Left ventricle myocardium inferior (tissue), 1 donor: ENCODE measurements around the gene PDX1. TPM values are rescaled to one million over a fixed set of nuclear protein-coding genes. Genes with fewer than 3 reads are reported as not detected.

ENCODE experiments used
- DNase-seq: peaks from one replicate; pipeline ENCODE4 v3.0.0-alpha.2; 2020
- H3K27ac ChIP-seq: fragments of 200-600 bp; replicated peaks from 2 replicates; pipeline ENCODE4 v1.8.0; 2021
- H3K27me3 ChIP-seq: fragments of 200-600 bp; 2 replicates; pipeline ENCODE4 v1.8.0; 2021; ENCODE audit warnings: low read depth
- H3K36me3 ChIP-seq: fragments of 200-600 bp; 2 replicates; pipeline ENCODE4 v1.8.0; 2021
- H3K4me1 ChIP-seq: fragments of 200-600 bp; 2 replicates; pipeline ENCODE4 v1.8.0; 2021
- H3K4me3 ChIP-seq: fragments of 200-600 bp; 2 replicates; pipeline ENCODE4 v1.8.0; 2021; ENCODE audit warnings: mild to moderate bottlenecking, moderate library complexity
- H3K9me3 ChIP-seq: fragments of 200-600 bp; replicated peaks from 2 replicates; pipeline ENCODE4 v1.8.0; 2021
- intact Hi-C: fragments of 100-400 bp; cut with micrococcal nuclease; formaldehyde crosslinking; loops from one replicate; pipeline ENCODE4 v1.11.0; 2022
- total RNA-seq: library from RNA; stranded (reverse); fragmentation: NEBNext Ultra II Directional; extraction: Animal tissue kit (Norgen Biotek cat#: 25700); gene quantifications from one replicate; pipeline ENCODE4 v1.2.1, GENCODE V29; 2021
- TF ChIP-seq, protein P1 (sequence below): fragments of 200-600 bp; IDR thresholded peaks from 2 replicates; pipeline ENCODE4 v1.8.0; 2021; ENCODE audit warnings: antibody characterized with exemption, mild to moderate bottlenecking, borderline replicate concordance
- donor health status: DM: no; HTN: yes; CAD: no; lungs with severe emphysema.

PDX1 gene
- total RNA-seq, 1 donor from 2014 or later, result not detected

DNA sequence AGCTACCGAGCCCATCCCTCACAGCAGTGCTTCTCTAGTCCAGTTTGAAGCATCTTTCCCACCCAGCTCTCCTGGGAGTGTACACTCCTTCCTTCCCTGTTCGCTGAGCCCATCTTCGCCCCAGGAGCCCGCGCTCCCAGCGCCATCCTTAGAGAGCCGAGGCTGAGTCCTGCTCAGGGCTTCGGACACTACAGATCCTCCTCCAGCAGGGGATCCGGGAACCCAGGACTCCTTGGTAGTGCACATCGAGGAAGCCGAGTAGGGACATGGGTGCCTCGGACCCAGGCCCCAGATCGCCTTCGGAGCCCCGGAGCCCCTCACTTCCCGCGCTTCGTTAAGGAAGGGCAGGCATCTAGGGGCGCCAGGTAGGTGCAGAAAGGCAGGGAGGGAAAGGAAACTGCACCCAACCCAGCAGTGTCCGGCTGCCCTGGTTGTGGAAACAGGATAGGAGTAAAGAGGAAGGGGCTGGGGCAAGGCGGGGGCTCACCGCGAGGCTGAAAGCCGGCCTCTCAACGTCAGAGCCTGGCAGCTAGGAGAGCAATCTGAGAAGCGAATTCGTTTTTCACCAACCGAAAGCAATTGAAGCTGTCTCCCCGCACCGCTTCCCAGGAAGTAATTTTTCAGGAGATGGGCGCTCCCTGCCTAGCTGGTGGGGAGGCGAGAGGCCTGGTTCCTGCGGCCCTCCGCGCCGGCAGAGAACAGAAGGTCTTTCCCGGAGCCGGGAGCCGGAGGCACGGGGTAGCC lies 1.0 kb downstream of the PDX1 start:
- DNase-seq, result no peak
- H3K4me3 ChIP-seq, result peak overlapping the region; percentile 58
- no peak overlapping the region for H3K27ac ChIP-seq
- intact Hi-C loops, result no loop called here
- no peaks in the 10 kb centered on the region for H3K36me3 ChIP-seq
- H3K9me3 ChIP-seq, result no peaks in the 10 kb centered on the region
- peaks cover 100% of the 10 kb centered on the region for H3K27me3 ChIP-seq
- TF ChIP-seq, protein P1, sequence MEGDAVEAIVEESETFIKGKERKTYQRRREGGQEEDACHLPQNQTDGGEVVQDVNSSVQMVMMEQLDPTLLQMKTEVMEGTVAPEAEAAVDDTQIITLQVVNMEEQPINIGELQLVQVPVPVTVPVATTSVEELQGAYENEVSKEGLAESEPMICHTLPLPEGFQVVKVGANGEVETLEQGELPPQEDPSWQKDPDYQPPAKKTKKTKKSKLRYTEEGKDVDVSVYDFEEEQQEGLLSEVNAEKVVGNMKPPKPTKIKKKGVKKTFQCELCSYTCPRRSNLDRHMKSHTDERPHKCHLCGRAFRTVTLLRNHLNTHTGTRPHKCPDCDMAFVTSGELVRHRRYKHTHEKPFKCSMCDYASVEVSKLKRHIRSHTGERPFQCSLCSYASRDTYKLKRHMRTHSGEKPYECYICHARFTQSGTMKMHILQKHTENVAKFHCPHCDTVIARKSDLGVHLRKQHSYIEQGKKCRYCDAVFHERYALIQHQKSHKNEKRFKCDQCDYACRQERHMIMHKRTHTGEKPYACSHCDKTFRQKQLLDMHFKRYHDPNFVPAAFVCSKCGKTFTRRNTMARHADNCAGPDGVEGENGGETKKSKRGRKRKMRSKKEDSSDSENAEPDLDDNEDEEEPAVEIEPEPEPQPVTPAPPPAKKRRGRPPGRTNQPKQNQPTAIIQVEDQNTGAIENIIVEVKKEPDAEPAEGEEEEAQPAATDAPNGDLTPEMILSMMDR, result no peak
- peaks cover 46% of the 10 kb centered on the region for H3K4me1 ChIP-seq

GRCh38 chr13:27921421-27921960 lies 1.7 kb downstream of the PDX1 start:
- TF ChIP-seq, protein P1, result no peak
- peaks cover 46% of the 10 kb centered on the region for H3K4me1 ChIP-seq
- H3K9me3 ChIP-seq, result no peaks in the 10 kb centered on the region
- intact Hi-C loops, result no loop called here
- H3K36me3 ChIP-seq, result no peaks in the 10 kb centered on the region
- H3K4me3 ChIP-seq, result peak overlapping the region; percentile 58
- H3K27me3 ChIP-seq, result peaks cover 100% of the 10 kb centered on the region
- H3K27ac ChIP-seq, result no peak overlapping the region
- DNase-seq, result no peak

DNA sequence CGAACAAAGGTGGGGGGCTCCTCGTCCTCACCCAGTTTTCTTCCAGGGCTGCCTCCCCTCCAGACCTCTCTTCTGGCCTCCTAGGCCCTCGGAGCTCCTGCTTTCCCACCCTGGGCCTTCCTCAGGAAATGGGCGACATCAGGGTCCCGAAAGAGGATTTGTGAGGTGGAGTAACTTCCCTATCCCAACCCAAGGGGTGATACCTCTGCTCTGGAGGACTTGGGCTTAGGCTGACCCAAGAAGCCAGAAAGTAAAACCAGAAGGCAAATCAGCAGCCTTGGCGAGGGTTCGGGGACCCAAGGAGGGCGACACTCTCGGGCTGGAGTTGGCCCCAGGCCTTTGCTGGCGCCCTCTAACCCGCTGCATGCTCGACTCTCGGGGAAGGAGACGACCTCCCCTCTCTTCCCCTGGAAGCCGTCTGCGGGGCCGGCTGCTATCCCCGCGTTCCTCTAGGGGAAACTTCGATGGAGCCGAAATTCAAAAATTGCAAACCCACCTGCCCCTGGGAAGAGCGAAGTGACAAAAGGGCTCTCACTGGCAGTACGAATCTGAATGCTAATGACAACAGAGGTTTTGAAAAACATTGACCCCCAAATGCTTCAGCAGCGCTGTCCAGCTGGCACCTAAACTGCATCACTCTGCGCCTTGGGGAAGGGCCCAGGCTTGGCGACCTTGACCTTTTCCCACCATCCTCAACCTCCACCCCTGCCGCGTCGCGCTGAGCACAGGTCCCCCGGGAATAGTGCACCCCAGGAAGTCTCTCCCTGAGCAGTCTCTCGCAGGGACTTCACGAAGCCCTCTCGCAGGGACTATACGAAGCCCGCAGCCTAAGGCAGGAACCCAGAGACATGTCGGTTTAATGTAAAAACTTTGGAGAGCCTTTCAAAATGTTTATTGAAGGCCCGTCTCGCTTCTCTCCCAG lies 2.4 kb downstream of the PDX1 start:
- TF ChIP-seq, protein P1, result no peak
- no peaks in the 10 kb centered on the region for H3K36me3 ChIP-seq
- peak overlapping the region; percentile 58 for H3K4me3 ChIP-seq
- peaks cover 50% of the 10 kb centered on the region for H3K4me1 ChIP-seq
- no peaks in the 10 kb centered on the region for H3K9me3 ChIP-seq
- DNase-seq, result no peak
- intact Hi-C loops, result no loop called here
- peaks cover 100% of the 10 kb centered on the region for H3K27me3 ChIP-seq
- H3K27ac ChIP-seq, result no peak overlapping the region

GRCh38 chr13:27922883-27923612 lies 3.2 kb downstream of the PDX1 start:
- H3K27ac ChIP-seq, result no peak overlapping the region
- peaks cover 41% of the 10 kb centered on the region for H3K4me1 ChIP-seq
- no peak overlapping the region for H3K4me3 ChIP-seq
- H3K9me3 ChIP-seq, result no peaks in the 10 kb centered on the region
- H3K36me3 ChIP-seq, result no peaks in the 10 kb centered on the region
- H3K27me3 ChIP-seq, result peaks cover 100% of the 10 kb centered on the region
- TF ChIP-seq, protein P1, result no peak
- intact Hi-C loops, result no loop called here
- no peak for DNase-seq
